Measurements from ENCODE around the gene MLC1. TPM values are rescaled to one million over a fixed set of nuclear protein-coding genes. Genes with fewer than 3 reads are reported as not detected.

Gene MLC1
- total RNA-seq, 2 experiments from 2014 or later, result 0.16 TPM; not detected in 1

DNA sequence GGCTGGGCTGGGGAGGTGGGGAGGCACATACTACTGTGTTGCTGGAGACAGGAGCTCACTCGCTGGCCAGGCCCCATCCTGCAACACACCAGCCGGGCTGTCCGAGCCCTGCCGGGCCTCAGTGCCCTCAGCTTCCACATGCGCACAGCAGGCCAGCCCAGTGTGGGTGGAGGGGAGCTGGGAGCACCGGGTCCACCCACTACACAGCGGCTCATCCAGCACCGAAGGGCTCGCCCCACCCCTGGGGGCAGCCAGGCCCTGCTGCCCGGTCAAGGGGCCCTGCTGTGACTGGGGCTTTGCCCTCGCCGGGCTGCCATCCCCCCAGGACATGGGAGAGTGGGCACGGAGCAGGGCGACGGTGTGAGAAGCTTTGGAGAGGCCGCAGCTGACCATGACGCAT is 36.4 kb downstream of the MLC1 start:
- Histone ChIP-seq H2AFZ (ENCODE audit: low read length) (no peak overlapping the region), H3K4me1 (ENCODE audit: insufficient read depth, low read length, poor library complexity, severe bottlenecking) (peaks cover 3% of the 10 kb centered on the region), H3K4me3 (ENCODE audit: low read depth, low read length, poor library complexity, severe bottlenecking) (no peak overlapping the region), H4K20me1 (ENCODE audit: insufficient read depth, low read length) (no peaks in the 10 kb centered on the region), H3K9me2 (ENCODE audit: insufficient read depth, low read length) (no peaks in the 10 kb centered on the region), H3K36me3 (ENCODE audit: insufficient read depth, low read length) (no peaks in the 10 kb centered on the region), H3K79me2 (ENCODE audit: insufficient read depth, low read depth, low read length) (no peaks in the 10 kb centered on the region), H3K9me3 (ENCODE audit: low read length) (0 out of 2 replicates have a peak, but pooled peaks cover 4% of the 10 kb centered on the region), H3K27ac (ENCODE audit: low read depth, low read length, poor library complexity, severe bottlenecking) (no peak overlapping the region), H3K4me2 (ENCODE audit: low read length) (no peak overlapping the region)
- BruUV-seq (replicated peaks), result no TSS peak
- TF ChIP-seq, protein P1, sequence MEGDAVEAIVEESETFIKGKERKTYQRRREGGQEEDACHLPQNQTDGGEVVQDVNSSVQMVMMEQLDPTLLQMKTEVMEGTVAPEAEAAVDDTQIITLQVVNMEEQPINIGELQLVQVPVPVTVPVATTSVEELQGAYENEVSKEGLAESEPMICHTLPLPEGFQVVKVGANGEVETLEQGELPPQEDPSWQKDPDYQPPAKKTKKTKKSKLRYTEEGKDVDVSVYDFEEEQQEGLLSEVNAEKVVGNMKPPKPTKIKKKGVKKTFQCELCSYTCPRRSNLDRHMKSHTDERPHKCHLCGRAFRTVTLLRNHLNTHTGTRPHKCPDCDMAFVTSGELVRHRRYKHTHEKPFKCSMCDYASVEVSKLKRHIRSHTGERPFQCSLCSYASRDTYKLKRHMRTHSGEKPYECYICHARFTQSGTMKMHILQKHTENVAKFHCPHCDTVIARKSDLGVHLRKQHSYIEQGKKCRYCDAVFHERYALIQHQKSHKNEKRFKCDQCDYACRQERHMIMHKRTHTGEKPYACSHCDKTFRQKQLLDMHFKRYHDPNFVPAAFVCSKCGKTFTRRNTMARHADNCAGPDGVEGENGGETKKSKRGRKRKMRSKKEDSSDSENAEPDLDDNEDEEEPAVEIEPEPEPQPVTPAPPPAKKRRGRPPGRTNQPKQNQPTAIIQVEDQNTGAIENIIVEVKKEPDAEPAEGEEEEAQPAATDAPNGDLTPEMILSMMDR (conservative IDR thresholded peaks at IDR 0.05; ENCODE audit: low read length), result no peak
- no peak for TF ChIP-seq EZH2phosphoT487 (IDR thresholded peaks at IDR 0.05; ENCODE audit: borderline replicate concordance, low read depth, low read length)
- DNase-seq (ENCODE audit: low spot score), result no peak
- intact Hi-C loops (cut with micrococcal nuclease; ENCODE audit: unreplicated experiment), result no loop called here
- POLR2A ChIA-PET, result no interaction called here
- CTCF ChIA-PET (ENCODE audit: unreplicated experiment), result no interaction called here

DNA sequence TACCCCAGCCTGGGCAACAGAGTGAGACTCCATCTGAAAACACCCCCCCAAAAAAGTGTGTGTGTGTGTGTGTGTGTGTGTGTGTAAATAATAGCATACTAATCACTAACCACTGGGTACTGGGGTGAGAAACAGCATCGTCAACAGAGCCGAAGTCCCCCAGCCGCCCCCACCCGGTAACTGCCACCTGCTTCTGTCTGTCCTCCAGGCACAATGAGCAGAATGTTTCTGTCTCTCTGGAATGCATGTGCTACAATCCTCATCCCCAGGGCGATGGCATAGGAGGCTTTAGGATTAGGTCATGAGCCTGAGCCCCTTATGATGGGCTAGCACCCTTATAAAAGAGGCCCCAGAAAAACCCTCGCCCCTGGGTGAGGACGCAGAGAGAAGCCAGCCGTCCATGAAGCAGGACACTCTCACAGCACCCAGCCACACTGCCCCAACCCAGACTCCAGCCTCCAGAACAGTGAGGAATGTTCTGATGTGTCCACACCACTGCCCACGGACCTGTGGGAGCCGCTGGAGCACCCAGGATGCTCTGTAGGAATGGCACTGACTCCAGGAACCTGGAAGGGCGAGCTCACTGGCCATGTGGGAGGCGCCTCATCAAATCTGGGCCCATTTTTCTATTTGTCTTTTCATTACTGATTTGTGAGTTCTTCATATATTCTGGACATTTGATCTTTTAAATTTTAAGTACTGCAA is 37.0 kb downstream of the MLC1 start:
- H3K27ac ChIP-seq (ENCODE audit: low read depth, low read length, poor library complexity, severe bottlenecking), result no peak overlapping the region
- no TSS peak for BruUV-seq (replicated peaks)
- H3K4me1 ChIP-seq (ENCODE audit: insufficient read depth, low read length, poor library complexity, severe bottlenecking), result no peaks in the 10 kb centered on the region
- ChIA-PET POLR2A (no interaction called here), CTCF (ENCODE audit: unreplicated experiment) (no interaction called here)
- no peaks in the 10 kb centered on the region for H3K9me2 ChIP-seq (ENCODE audit: insufficient read depth, low read length)
- intact Hi-C loops (cut with micrococcal nuclease; ENCODE audit: unreplicated experiment), result no loop called here
- no peak overlapping the region for H3K4me3 ChIP-seq (ENCODE audit: low read depth, low read length, poor library complexity, severe bottlenecking)
- DNase-seq (ENCODE audit: low spot score), result no peak
- no peak overlapping the region for H3K4me2 ChIP-seq (ENCODE audit: low read length)
- no peaks in the 10 kb centered on the region for H3K36me3 ChIP-seq (ENCODE audit: insufficient read depth, low read length)
- H4K20me1 ChIP-seq (ENCODE audit: insufficient read depth, low read length), result no peaks in the 10 kb centered on the region
- no peaks in the 10 kb centered on the region for H3K79me2 ChIP-seq (ENCODE audit: insufficient read depth, low read depth, low read length)
- 0 out of 2 replicates have a peak, but pooled peaks cover 3% of the 10 kb centered on the region for H3K9me3 ChIP-seq (ENCODE audit: low read length)
- TF ChIP-seq, protein P1 (conservative IDR thresholded peaks at IDR 0.05; ENCODE audit: low read length), result no peak
- TF ChIP-seq EZH2phosphoT487 (IDR thresholded peaks at IDR 0.05; ENCODE audit: borderline replicate concordance, low read depth, low read length), result no peak
- no peak overlapping the region for H2AFZ ChIP-seq (ENCODE audit: low read length)

DNA sequence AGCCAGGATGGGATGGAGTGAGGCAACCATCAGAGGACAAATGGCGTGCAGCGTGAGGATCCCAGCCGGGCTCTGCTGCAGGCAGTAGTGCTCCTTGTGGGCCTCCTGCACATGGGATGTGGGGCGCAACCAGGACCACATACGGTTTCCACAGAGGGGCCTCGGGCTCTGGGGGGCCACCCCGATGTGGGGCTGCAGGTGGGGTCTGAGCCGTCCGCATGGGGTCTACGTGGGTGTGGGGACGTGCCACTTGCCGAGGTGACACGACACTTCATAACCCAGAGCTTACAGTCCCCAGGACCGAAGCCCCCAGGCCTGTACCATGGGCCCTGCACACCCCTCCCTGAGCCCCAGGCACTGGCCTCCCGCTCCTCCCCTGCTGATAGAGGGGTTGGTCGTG is 37.9 kb downstream of the MLC1 start:
- Histone ChIP-seq H3K4me1 (ENCODE audit: insufficient read depth, low read length, poor library complexity, severe bottlenecking) (no peaks in the 10 kb centered on the region), H3K36me3 (ENCODE audit: insufficient read depth, low read length) (no peaks in the 10 kb centered on the region), H3K79me2 (ENCODE audit: insufficient read depth, low read depth, low read length) (no peaks in the 10 kb centered on the region), H3K4me2 (ENCODE audit: low read length) (no peak overlapping the region), H3K9me2 (ENCODE audit: insufficient read depth, low read length) (no peaks in the 10 kb centered on the region), H3K4me3 (ENCODE audit: low read depth, low read length, poor library complexity, severe bottlenecking) (no peak overlapping the region), H4K20me1 (ENCODE audit: insufficient read depth, low read length) (no peaks in the 10 kb centered on the region), H3K9me3 (ENCODE audit: low read length) (no peaks in the 10 kb centered on the region), H3K27ac (ENCODE audit: low read depth, low read length, poor library complexity, severe bottlenecking) (no peak overlapping the region), H2AFZ (ENCODE audit: low read length) (no peak overlapping the region)
- ChIA-PET CTCF (ENCODE audit: unreplicated experiment) (no interaction called here), POLR2A (no interaction called here)
- DNase-seq (ENCODE audit: low spot score), result no peak
- no TSS peak for BruUV-seq (replicated peaks)
- intact Hi-C loops (cut with micrococcal nuclease; ENCODE audit: unreplicated experiment), result no loop called here
- TF ChIP-seq, protein P1 (conservative IDR thresholded peaks at IDR 0.05; ENCODE audit: low read length), result no peak
- no peak for TF ChIP-seq EZH2phosphoT487 (IDR thresholded peaks at IDR 0.05; ENCODE audit: borderline replicate concordance, low read depth, low read length)

Measured in OCI-LY7 (cell line).